22Rv1 (cell line): ENCODE results near the gene DNAJC17.

Experiments
- H3K27ac ChIP-seq: fragments of 450-650 bp; 2 replicates; pipeline ENCODE4 v1.5.1; 2017
- CTCF ChIP-seq: fragments of 450-650 bp; IDR thresholded peaks from 2 replicates; pipeline ENCODE4 v1.5.1; 2017; ENCODE audit warnings: mild to moderate bottlenecking
- ZFX ChIP-seq: fragments of 450-650 bp; IDR thresholded peaks from 2 replicates; pipeline ENCODE4 v1.6.1; 2017; ENCODE audit warnings: antibody characterized with exemption, borderline replicate concordance

Gene DNAJC17

GRCh38 chr15:40789119-40789518 lies 18.2 kb downstream of the DNAJC17 start:
- no peak for TF ChIP-seq CTCF
- TF ChIP-seq ZFX: no peak
- H3K27ac ChIP-seq: no peak overlapping the region

- no peak for TF ChIP-seq CTCF
- H3K27ac ChIP-seq: peak overlapping the region; percentile 87
These were observed 19.3 kb downstream of the DNAJC17 start for GRCh38 chr15:40787991-40788390.

- peak overlapping the region; percentile 87 for H3K27ac ChIP-seq
- TF ChIP-seq ZFX: no peak
These were observed 19.9 kb downstream of the DNAJC17 start for GRCh38 chr15:40787344-40787841.

- H3K27ac ChIP-seq: peak overlapping the region; percentile 87
- TF ChIP-seq ZFX (no peak), CTCF (no peak)
These were observed 21.5 kb downstream of the DNAJC17 start for GRCh38 chr15:40785814-40786213.

- peak overlapping the region; percentile 87; the same call in 1 of the 2 replicates for H3K27ac ChIP-seq
- TF ChIP-seq CTCF: no peak
- TF ChIP-seq ZFX: no peak
These were observed 22.1 kb downstream of the DNAJC17 start for GRCh38 chr15:40785164-40785563.

GRCh38 chr15:40782609-40783227 lies 24.6 kb downstream of the DNAJC17 start:
- peak overlapping the region; percentile 27; the same call in 1 of the 2 replicates for H3K27ac ChIP-seq
- peak; percentile 91 for TF ChIP-seq CTCF
- TF ChIP-seq ZFX: no peak

GRCh38 chr15:40776537-40777141 lies 30.6 kb downstream of the DNAJC17 start:
- no peak for TF ChIP-seq ZFX
- TF ChIP-seq CTCF: no peak
- peak overlapping the region; percentile 37; the same call in 1 of the 2 replicates for H3K27ac ChIP-seq
